HG02970 (cell line): Measurements from ENCODE around the gene SLC6A1.
"Not testable (repeated sequence)": the region's sequence is repeated elsewhere in the genome, so short reads cannot be mapped to it uniquely, and the experiment has no call there.

Experiments used
- ATAC-seq: cut with Tn5 transposase; IDR thresholded peaks from one replicate; pipeline ENCODE4 v1.9.1; 2021; ENCODE audit warnings: mild to moderate bottlenecking, moderate library complexity, moderate number of reproducible peaks; ENCODE audit not compliant: unreplicated experiment, low FRiP score

The SLC6A1 gene

GRCh38 chr3:11056531-11057050, 64.0 kb downstream of the SLC6A1 start:
- ATAC-seq = no peak

GRCh38 chr3:11057655-11058054, 65.1 kb downstream of the SLC6A1 start:
- ATAC-seq = no peak

- no peak for ATAC-seq
These were observed 66.7 kb downstream of the SLC6A1 start for GRCh38 chr3:11059090-11059798.

GRCh38 chr3:11059799-11060115, 67.2 kb downstream of the SLC6A1 start:
- no peak for ATAC-seq

GRCh38 chr3:11060500-11061251, 68.1 kb downstream of the SLC6A1 start:
- ATAC-seq = no peak

- not testable (repeated sequence) for ATAC-seq
These were observed 68.8 kb downstream of the SLC6A1 start for GRCh38 chr3:11061268-11061871.

- ATAC-seq = no peak
These were observed 70.2 kb downstream of the SLC6A1 start for GRCh38 chr3:11062704-11063103.

- no peak for ATAC-seq
These were observed 78.7 kb downstream of the SLC6A1 start for GRCh38 chr3:11071096-11071755.

- ATAC-seq = no peak
These were observed 80.1 kb downstream of the SLC6A1 start for GRCh38 chr3:11072631-11073030.

GRCh38 chr3:11074011-11074410, 81.5 kb downstream of the SLC6A1 start:
- no peak for ATAC-seq

- ATAC-seq = no peak
These were observed 81.9 kb downstream of the SLC6A1 start for GRCh38 chr3:11074451-11074850.

GRCh38 chr3:11075122-11075521, 82.6 kb downstream of the SLC6A1 start:
- not testable (repeated sequence) for ATAC-seq

GRCh38 chr3:11076711-11077110, 84.2 kb downstream of the SLC6A1 start:
- ATAC-seq = no peak

GRCh38 chr3:11077466-11077865, 84.9 kb downstream of the SLC6A1 start:
- ATAC-seq = no peak

GRCh38 chr3:11078826-11079515, 86.4 kb downstream of the SLC6A1 start:
- no peak for ATAC-seq

GRCh38 chr3:11080492-11080891, 87.9 kb downstream of the SLC6A1 start:
- no peak for ATAC-seq

GRCh38 chr3:11084098-11084497, 91.5 kb downstream of the SLC6A1 start:
- no peak for ATAC-seq

GRCh38 chr3:11084677-11085076, 92.1 kb downstream of the SLC6A1 start:
- no peak for ATAC-seq

GRCh38 chr3:11085093-11085840, 92.7 kb downstream of the SLC6A1 start:
- ATAC-seq = no peak

- no peak for ATAC-seq
These were observed 94.3 kb downstream of the SLC6A1 start for GRCh38 chr3:11086856-11087255.
